Measurements from ENCODE around the gene RNU6-1.

The RNU6-1 gene

DNA sequence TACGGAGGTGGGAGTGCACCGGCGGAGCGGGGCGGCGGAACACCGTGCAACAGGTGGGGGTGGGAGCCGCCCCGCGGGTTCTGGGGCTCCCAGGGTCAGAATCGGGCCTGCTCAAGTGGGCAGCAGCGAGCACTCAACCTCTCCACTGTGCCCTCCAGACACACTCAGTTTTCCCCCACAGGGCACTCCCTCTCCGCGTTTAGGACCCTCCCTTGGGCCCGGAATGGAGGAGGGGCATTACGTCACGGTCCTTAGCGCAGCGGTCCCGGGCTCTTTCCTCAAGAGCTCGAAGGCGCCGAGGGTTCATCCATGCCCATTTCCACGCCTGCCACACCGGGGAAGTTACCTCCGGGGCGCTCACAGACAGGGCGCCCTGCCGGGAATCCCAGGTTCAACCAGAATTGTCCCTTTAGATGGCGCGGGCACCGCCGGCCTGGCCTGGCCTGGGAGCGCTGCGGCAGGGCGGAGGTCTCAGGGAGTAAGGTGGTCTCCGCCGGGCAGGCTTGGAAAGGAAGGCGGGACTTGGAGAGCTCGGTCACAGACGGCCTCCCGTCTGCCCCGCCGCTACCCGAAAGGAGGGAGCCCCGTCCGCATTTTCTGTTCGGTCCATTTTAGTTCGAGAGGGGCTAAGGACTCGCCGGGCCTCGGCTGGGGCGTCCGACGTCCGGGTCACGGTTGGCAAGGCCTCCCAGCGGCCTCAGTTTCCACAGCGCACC lies 5.1 kb downstream of the RNU6-1 start:
- no peak for DNase-seq (ENCODE audit: low read depth in 3 of 3, low spot score in 1 of 3)

DNA sequence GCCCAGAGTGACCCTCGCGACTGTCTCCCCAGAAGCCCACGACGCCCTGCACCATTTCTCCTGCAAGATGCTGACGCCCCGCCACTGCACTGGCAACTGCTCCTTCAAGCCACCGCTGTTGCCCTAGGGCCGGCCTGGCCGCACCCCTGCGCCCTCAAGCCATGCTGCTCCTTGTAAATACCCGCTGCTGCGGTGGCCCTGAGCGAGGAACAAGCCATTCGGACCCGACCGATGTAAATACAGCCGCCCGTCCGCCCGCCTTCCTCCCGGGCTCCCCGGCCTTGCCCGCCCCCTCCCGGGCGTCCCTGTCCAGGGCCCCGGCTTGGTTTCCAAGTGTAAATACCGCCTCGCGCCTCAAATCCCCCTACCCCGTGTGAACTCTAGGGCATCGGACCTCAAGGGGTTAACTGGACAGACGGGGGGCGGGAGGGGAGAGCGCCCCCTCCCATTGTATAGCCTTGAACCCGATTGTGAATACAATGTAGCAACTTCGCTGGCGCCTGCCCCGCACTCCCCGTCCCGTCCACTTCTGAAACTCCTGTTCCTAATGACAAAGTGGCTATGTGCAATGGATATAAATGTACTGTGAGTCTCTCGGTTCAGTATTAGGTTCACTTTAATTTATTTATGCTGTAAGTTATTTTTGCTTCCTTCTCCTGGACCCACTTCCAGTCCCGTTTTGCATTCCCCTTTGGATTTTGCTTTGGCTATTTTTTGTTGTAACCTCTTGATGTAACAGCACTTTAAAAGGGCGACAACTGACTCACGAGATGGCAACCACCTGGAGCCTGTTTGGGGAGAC lies 5.9 kb downstream of the RNU6-1 start:
- DNase-seq (ENCODE audit: low read depth in 3 of 3, low spot score in 1 of 3), result no peak

DNA sequence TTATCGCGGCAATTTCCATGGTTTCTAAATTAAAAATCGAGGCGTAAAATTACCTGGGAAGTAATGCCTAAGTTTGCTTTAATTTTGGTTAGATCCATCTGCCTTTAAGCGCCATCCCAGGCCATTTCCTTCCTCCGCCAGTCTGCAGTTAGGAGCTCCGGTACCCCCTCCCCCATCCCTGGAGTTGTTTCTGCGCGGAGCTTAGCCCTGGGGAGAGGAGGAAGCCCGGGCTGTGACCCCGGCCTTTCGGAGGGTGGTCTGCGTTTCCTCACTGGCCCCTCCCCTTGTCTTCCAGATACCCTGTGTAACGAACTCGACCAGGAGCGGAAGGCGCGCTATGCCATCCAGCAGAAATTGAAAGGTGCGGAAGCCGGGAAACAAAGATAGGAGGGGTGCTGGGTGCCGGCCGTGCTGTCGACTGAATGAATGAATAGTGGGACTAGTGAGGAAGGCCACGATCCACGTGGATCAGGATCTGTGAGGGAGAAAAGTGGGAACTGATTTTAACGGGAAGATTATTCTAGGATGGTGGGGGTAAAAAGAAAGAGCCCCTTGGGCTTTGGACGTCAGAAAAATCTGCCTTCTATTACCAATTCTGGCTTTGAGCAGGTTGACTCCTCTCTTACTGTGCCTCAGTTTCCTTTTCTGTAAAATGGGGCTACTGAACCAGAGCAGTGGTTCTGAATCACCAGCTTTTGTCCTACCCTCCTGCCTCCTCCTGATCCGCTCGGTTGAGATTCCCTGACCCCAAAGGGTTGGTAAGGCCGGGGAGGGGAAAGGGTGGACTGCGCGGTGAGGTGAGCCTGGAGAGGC lies 6.7 kb downstream of the RNU6-1 start:
- DNase-seq (ENCODE audit: low read depth in 3 of 3, low spot score in 1 of 3), result no peak

DNA sequence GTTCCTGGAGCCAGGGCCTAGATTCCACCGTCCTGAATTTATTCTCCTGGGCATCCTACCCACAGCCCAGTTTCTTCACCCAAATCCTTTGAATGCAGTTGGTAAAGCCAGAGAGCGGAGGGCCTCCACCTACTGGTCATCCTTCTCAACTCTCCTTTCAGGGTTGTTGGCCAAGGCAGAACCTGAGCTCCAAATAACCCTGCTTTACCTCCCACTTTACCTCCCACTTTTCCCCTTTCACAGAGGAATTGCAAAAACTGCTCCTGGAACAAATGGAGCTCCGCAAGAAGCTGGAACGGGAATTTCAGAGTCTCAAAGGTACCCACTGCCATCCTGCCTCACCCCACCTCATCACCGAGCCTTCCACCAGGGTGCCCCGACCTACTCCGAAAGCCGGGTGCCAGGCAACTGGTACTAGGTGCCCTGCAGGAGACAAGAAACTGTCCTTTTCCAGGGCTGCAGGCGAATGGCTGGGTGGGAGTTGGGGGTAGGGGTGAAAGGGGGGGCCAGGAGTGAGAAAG lies 7.8 kb downstream of the RNU6-1 start:
- no peak for DNase-seq (ENCODE audit: low read depth in 3 of 3, low spot score in 1 of 3)

DNA sequence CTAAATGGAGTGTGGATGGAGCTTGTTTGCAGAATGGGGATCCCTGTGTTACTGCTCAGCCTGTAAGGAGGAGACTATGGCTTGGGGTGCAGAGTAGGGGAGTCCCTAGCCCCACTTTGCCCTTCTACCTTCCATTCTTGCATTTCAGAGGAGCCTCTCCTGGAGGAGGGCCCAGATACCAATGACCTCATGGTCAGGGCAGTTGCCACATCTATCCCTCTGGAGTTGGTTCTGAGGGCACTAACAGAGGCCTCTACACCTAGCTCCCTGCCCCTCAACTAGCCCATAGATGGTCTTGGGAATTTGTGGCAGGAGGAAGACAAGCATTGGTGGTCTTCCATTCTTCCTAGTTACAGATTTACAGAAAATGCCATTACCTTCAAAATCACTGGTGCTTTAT lies 8.5 kb downstream of the RNU6-1 start:
- DNase-seq (ENCODE audit: low read depth in 3 of 3, low spot score in 1 of 3), result no peak

DNA sequence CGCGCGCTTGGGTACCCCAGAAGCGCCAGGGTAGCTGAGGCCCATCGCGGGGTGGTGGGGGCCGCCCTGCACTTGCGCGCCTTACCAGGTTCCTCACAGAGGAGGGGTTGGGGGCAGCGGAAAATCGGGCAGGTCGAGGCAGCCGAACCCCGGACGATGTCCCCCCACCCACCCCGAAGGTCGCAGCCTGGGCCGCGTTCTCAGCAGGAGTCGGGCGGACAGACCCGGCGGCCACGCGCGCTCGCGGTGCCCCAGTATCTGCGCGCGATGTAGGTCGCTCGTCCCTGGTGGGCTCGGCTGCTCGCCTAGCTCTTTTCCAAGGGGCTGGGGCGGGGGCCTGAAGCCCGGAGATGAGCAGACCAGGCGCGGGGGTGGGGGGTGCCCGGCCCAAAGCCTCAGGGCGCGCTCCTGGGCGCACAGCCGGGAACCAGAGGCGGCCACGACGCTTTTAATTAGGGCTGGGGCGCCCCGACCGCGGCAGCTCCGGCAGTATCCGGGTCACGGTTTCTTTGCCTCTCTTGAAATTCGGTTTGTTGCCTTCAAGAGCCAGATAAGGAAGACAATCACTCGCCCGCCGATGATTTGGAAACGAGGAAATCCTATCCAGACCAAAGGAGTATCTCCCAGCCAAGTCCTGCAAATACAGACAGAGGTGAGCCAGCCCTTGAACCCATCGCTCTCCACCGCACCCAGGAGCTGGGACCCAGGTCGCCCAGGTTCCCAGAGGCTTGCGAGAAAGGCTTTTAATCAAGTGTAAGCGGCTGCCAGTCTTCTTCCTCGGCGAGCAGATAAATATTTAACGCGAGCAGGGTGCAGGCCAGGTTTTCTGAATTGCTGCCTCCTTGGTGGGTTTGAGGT lies 10.0 kb downstream of the RNU6-1 start:
- no peak for DNase-seq (ENCODE audit: low read depth in 3 of 3, low spot score in 1 of 3)

DNA sequence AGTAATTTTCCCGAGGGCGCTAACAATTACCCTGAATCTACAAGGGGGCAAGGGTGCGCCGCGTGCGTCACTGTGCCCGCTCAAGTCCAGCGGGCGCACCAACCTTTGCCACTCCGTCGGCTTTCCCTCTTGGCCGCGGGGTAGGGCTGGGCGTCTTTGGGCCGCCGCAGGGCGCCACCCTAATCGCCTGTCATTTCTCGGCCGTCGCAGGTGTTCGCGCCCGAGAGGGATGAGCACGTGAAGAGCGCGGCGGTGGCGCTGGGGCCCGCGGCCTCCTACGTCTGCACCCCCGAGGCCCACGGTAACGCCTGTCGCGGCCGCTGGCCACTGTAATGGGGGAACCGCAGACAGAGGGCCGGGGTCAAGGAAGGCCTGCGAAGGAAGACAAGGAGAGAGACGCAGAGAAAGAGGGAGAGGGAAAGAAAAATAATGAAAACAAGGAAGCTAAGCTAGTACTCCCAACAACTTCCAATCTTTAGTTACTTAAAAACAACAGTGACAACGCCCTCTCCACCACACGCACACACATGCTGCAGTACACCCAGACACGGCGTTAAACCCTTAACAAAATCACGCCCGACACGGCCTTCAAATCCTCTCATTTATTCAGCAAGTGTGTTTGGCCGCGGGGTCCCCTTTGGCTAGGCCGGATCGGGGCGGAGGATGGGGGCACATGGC lies 10.7 kb downstream of the RNU6-1 start:
- DNase-seq (ENCODE audit: low read depth in 3 of 3, low spot score in 1 of 3), result no peak

DNA sequence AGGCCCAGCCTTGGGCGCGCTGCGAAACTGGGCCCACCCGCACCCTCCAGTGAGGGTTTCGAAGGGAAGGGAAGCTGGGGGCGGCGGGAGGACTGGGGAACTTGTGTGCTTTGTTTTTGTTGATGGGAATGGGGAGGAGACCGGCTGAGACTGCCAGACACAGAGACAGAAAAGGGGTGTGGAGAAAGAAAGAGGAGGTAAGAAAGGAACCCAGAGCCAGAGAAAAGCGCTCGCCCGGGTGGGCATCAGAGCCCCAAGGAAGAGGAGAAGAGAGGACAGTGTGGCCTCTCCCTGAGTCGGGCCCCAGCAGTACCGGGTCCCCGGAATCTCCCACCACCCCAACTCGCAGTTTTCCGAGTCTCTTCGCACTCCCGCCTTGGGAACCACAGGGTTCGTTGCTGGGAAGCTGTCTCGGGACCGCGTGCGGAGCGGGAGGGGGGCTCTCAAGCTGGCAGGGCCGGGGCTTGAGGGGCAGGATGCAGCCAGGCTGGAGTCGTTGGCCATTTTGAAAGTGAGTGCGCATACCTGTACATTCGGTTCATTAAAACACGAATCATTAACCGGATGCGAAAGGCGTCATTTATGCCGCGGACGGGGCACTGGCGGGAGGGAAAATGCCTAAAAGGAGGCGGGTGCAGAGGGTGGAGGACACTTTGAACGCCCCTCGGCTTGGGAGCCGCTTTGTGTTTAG lies 11.4 kb downstream of the RNU6-1 start:
- no peak for DNase-seq (ENCODE audit: low read depth in 3 of 3, low spot score in 1 of 3)

DNA sequence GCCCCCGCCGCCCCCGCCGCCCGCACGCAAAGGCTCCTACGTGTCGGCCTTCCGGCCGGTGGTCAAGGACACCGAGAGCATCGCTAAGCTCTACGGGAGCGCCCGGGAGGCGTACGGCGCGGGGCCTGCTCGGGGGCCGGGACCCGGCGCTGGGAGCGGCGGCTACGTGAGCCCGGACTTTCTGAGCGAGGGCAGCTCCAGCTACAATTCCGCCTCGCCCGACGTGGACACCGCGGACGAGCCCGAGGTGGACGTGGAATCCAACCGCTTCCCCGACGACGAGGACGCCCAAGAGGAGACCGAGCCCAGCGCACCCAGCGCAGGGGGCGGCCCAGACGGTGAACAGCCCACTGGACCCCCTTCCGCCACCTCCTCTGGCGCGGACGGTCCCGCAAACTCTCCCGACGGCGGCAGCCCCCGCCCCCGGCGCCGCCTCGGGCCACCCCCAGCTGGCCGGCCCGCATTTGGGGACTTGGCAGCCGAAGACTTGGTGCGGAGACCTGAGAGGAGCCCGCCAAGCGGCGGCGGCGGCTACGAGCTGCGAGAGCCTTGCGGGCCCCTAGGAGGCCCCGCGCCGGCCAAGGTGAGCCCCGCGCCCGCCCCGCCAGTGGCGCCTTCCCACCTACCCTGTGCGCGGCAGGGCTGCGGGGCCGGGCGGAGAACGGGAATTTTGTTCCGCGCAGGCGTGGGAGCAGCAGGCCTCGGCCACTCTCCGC lies 12.1 kb downstream of the RNU6-1 start:
- DNase-seq (ENCODE audit: low read depth in 3 of 3, low spot score in 1 of 3), result no peak

DNA sequence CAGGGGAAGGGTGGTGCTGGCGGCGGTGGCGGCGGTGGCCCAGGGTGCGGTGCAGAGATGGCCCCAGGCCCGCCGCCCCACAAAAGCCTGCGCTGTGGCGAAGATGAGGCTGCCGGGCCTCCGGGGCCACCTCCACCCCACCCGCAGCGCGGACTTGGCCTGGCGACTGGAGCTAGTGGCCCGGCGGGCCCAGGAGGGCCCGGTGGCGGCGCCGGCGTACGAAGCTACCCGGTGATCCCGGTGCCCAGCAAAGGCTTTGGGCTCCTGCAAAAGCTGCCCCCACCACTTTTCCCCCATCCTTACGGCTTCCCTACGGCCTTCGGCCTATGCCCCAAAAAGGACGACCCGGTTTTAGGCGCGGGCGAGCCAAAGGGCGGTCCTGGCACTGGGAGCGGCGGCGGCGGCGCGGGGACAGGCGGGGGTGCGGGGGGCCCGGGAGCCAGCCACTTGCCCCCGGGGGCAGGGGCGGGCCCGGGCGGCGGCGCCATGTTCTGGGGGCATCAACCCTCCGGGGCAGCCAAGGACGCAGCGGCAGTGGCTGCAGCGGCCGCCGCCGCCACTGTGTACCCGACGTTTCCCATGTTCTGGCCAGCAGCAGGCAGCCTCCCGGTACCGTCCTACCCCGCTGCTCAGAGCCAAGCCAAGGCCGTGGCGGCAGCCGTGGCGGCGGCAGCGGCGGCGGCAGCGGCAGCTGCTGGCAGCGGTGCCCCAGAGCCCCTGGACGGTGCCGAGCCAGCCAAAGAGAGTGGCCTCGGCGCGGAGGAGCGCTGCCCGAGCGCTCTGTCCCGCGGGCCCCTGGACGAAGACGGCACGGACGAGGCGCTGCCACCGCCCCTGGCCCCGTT lies 12.9 kb downstream of the RNU6-1 start:
- no peak for DNase-seq (ENCODE audit: low read depth in 3 of 3, low spot score in 1 of 3)

DNA sequence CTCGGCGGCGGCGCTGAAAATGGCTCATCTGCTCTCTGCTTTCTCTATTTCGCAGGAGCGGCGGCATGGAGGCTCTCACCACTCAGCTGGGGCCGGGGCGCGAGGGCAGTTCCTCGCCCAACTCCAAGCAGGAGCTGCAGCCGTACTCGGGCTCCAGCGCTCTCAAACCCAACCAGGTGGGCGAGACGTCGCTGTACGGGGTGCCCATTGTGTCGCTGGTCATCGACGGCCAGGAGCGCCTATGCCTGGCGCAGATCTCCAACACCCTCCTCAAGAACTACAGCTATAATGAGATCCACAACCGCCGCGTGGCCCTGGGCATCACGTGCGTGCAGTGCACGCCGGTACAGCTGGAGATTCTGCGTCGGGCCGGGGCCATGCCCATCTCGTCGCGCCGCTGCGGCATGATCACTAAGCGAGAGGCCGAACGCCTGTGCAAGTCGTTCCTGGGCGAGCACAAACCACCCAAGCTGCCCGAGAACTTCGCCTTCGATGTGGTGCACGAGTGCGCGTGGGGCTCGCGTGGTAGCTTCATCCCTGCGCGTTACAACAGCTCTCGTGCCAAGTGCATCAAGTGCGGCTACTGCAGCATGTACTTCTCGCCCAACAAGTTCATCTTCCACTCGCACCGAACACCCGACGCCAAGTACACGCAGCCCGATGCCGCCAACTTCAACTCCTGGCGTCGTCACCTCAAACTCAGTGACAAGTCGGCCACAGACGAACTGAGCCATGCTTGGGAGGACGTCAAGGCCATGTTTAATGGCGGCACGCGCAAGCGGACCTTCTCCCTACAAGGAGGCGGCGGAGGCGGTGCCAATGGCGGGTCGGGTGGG lies 13.7 kb downstream of the RNU6-1 start:
- DNase-seq (ENCODE audit: low read depth in 3 of 3, low spot score in 1 of 3), result no peak

DNA sequence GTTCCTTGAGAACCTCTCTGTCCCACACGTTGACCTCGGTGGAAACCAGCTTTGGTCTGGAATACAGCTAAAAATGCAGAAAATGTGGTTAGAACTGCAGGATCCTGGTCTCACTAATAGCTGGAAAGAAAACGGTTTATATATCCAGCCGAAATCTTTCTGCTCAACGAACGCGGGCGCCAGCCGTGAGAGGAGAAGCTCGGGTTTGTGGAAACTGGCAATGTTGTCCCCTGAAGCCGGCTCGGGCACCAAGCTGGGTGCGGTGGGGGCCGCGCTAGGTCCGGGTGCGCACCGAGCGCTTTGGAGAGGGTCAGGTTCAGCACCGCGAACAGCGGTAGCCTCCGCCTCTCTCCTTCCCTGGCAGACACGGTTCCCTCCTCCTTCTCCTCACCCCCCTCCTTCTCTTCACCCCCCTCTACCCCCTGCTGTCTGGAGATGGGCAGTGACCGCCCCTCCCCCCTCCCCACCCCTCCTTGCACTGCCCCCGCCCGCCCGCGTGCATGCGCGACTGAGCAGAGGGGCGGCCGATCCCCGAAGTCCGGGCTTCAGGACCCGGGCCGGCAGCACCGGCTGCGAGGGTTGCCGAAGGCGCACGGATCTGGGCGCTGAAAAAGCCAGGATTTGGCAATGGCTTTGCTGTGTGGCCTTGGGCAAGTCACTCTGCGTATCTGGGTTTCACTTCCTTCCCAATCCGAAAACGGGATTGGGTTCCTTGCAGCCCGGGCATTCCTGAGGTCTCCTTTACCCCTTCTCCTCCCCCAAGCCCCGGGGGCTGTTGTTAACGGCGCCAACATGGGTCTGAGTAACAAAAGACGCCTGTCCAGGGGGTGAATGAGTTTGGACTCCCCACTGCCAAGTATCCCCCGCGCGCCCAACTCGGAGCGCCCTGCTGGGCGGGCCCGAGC lies 14.6 kb downstream of the RNU6-1 start, which contains the start of gene SKOR1:
Gene SKOR1 (plus strand): TSS at position 534 of the 905 bp plus-strand sequence. CDS start 94 bp downstream, at position 628.
- no peak for DNase-seq (ENCODE audit: low read depth in 3 of 3, low spot score in 1 of 3)

DNA sequence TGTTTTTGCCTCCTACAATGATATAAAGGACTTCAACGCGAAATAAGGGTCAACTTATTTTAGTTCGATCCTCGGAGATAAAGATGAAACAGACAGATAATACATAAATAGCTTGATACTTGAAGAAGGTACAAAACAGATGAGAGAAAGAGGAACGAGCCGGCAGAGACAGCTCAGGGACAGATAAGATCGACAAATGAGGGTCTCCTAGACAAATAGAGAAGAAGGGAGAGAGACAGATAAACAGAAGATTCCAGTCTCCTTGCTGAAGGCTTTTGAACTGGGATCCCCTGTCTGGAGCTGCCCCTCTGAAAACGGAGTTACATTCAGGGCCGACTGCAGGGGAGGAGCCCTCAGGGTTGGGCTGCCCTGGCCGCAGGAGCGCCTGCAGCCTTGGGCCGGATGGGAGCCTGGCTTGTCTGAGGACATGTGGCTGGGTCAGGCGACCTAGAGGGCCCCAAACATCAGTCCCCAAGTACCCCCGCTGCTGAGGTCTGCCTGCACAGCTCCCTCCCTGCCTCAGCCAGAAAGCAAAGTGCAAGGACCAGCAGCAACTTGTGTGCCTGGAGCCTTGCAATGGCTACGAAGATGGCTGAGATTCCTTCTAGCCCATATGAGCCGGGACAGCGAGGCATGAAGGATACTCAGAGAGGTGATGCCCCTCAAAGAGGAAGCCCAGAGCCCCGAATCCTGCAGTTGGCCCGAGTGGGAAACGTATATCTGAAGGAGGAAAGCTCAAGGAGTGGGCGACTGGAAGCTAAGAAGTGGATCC lies 15.5 kb downstream of the RNU6-1 start:
- no peak for DNase-seq (ENCODE audit: low read depth in 3 of 3, low spot score in 1 of 3)

DNA sequence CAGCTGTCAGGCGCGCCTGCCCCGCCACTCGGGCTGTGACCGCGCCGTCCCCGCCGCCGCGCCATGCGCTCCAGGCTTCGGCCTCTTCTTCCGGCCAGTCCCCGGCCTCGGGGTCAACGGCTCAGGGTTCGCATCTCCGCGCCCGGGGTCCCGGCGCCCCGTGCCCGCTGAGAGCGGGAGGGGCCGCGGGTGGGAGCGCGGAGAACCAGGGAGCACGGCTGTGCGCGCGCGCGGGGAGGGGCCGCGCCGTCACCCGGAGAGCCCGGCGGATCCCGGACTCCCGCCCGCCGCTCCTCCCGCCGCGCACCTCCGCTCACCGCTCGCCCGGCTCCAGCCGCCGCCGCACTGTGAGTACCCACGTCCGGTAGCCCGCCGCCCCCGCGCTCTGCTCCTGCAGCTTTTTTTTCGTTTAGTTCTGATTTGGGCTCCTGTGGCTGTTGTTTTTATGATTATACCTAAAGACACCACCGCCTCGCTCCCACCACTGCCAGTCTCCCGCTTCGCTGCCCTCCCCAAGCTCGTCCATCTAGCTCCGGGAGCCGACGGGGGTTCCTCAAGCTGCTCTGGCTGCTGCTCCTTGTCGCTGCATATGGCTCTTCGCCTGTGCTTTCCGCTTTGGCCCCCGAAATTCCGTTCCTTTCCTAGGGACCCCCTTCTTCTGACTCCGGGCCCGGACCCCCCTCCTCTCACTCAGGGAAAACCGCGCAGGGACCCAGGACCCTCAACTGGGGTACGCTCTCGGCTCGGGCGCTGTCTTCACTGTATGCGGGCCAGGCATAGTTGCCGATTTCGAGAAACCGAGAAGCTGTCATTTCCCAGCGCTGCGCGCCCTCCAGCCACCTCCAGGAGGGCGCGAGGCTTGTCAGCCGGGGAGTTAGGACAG lies 16.3 kb downstream of the RNU6-1 start:
- no peak for DNase-seq (ENCODE audit: low read depth in 3 of 3, low spot score in 1 of 3)
